ENCODE results near the gene ZNF879. TPM values are rescaled to one million over a fixed set of nuclear protein-coding genes. Genes with fewer than 3 reads are reported as not detected.
A peak's percentile ranks its signal among the peaks of the same experiment; 100 is the strongest.

ZNF879 gene
- total RNA-seq, 1 experiment from 2014 or later: 1.3 TPM

- H3K27me3 Mint-ChIP-seq (ENCODE audit: insufficient read depth, unreplicated experiment): no peaks in the 10 kb centered on the region
- CTCF ChIA-PET: no interaction called here
- H3K36me3 Mint-ChIP-seq (ENCODE audit: insufficient read depth, unreplicated experiment): no peaks in the 10 kb centered on the region
- no TSS peak for BruUV-seq (replicated peaks)
- intact Hi-C loops (cut with micrococcal nuclease): no loop called here
- TF ChIP-seq CTCF (IDR thresholded peaks at IDR 0.05; ENCODE audit: unreplicated experiment): no peak
- no peaks in the 10 kb centered on the region for H3K4me1 Mint-ChIP-seq (ENCODE audit: insufficient read depth, unreplicated experiment)
- peaks cover 44% of the 10 kb centered on the region for H3K9me3 Mint-ChIP-seq (ENCODE audit: unreplicated experiment)
- no peak overlapping the region for H3K4me3 Mint-ChIP-seq (ENCODE audit: unreplicated experiment)
- no peak for DNase-seq (ENCODE audit: unreplicated experiment)
- H3K27ac Mint-ChIP-seq (ENCODE audit: low read depth, unreplicated experiment): no peak overlapping the region
- POLR2A ChIA-PET: interaction anchor here (0.5 kb wide), 1 partner anchor 233 kb away, joined by 3 read pairs; no protein-coding TSS in a partner anchor
Measured at GRCh38 chr5:178997191-178997590, 26.4 kb upstream of the ZNF879 start.

GRCh38 chr5:178998441-178998840, 25.2 kb upstream of the ZNF879 start:
- Mint-ChIP-seq H3K4me1 (ENCODE audit: insufficient read depth, unreplicated experiment) (no peaks in the 10 kb centered on the region), H3K36me3 (ENCODE audit: insufficient read depth, unreplicated experiment) (no peaks in the 10 kb centered on the region), H3K4me3 (ENCODE audit: unreplicated experiment) (no peak overlapping the region), H3K27ac (ENCODE audit: low read depth, unreplicated experiment) (no peak overlapping the region), H3K9me3 (ENCODE audit: unreplicated experiment) (peaks cover 45% of the 10 kb centered on the region), H3K27me3 (ENCODE audit: insufficient read depth, unreplicated experiment) (no peaks in the 10 kb centered on the region)
- ChIA-PET CTCF (interaction anchor here (0.6 kb wide), 1 partner anchor 368 kb away, joined by 3 read pairs; no protein-coding TSS in a partner anchor), POLR2A (no interaction called here)
- no peak for DNase-seq (ENCODE audit: unreplicated experiment)
- no TSS peak for BruUV-seq (replicated peaks)
- intact Hi-C loops (cut with micrococcal nuclease): no loop called here
- TF ChIP-seq CTCF (IDR thresholded peaks at IDR 0.05; ENCODE audit: unreplicated experiment): no peak

GRCh38 chr5:179006564-179006963, 17.0 kb upstream of the ZNF879 start:
- H3K9me3 Mint-ChIP-seq (ENCODE audit: unreplicated experiment): peaks cover 44% of the 10 kb centered on the region
- no peak for TF ChIP-seq CTCF (IDR thresholded peaks at IDR 0.05; ENCODE audit: unreplicated experiment)
- no peak overlapping the region for H3K4me3 Mint-ChIP-seq (ENCODE audit: unreplicated experiment)
- no peak for DNase-seq (ENCODE audit: unreplicated experiment)
- H3K36me3 Mint-ChIP-seq (ENCODE audit: insufficient read depth, unreplicated experiment): no peaks in the 10 kb centered on the region
- H3K27me3 Mint-ChIP-seq (ENCODE audit: insufficient read depth, unreplicated experiment): no peaks in the 10 kb centered on the region
- no TSS peak for BruUV-seq (replicated peaks)
- CTCF ChIA-PET: no interaction called here
- POLR2A ChIA-PET: no interaction called here
- no peaks in the 10 kb centered on the region for H3K4me1 Mint-ChIP-seq (ENCODE audit: insufficient read depth, unreplicated experiment)
- intact Hi-C loops (cut with micrococcal nuclease): no loop called here
- H3K27ac Mint-ChIP-seq (ENCODE audit: low read depth, unreplicated experiment): no peak overlapping the region

- CTCF ChIA-PET: interaction anchor here (0.6 kb wide), 1 partner anchor 272 kb away, joined by 4 read pairs; no protein-coding TSS in a partner anchor
- Mint-ChIP-seq H3K9me3 (ENCODE audit: unreplicated experiment) (peaks cover 38% of the 10 kb centered on the region), H3K27me3 (ENCODE audit: insufficient read depth, unreplicated experiment) (no peaks in the 10 kb centered on the region), H3K4me1 (ENCODE audit: insufficient read depth, unreplicated experiment) (no peaks in the 10 kb centered on the region), H3K27ac (ENCODE audit: low read depth, unreplicated experiment) (no peak overlapping the region), H3K4me3 (ENCODE audit: unreplicated experiment) (no peak overlapping the region), H3K36me3 (ENCODE audit: insufficient read depth, unreplicated experiment) (no peaks in the 10 kb centered on the region)
- intact Hi-C loops (cut with micrococcal nuclease): no loop called here
- BruUV-seq (replicated peaks): no TSS peak
- no peak for DNase-seq (ENCODE audit: unreplicated experiment)
- POLR2A ChIA-PET: no interaction called here
- TF ChIP-seq CTCF (IDR thresholded peaks at IDR 0.05; ENCODE audit: unreplicated experiment): peak; percentile 17
Measured at GRCh38 chr5:179008667-179009066, 14.9 kb upstream of the ZNF879 start.
